HepG2 (cell line): ENCODE results near the gene BACH2. TPM values are rescaled to one million over a fixed set of nuclear protein-coding genes. Genes with fewer than 3 reads are reported as not detected.

Experiments
- ATAC-seq: fragments of 200-7000 bp; cut with Tn5 transposase; 3 replicates; pipeline ENCODE4 v1.9.1; 2020; ENCODE audit warnings: mild to moderate bottlenecking, moderate library complexity
- BruUV-seq: library from RNA; stranded (reverse); fragments of 400-500 nt; replicated peaks from 2 replicates; lab custom pipeline; 2021; lab: Mats Ljungman, UMichigan
- CTCF ChIA-PET: fragments of 300-600 bp; formaldehyde crosslinking; extraction: SDS; loops from one replicate; lab custom pipeline; 2021; ENCODE audit warnings: low total read pairs, inconsistent platforms, low intra/inter-chr PET ratio; lab: Yijun Ruan, JAX
- POLR2A ChIA-PET: fragments of 350-600 bp; sonication (Branson Sonifier 250); formaldehyde crosslinking; loops from one replicate; lab custom pipeline; 2020; ENCODE audit warnings: antibody characterized with exemption, inconsistent platforms; lab: Yijun Ruan, JAX
- DNase-seq: peaks from one replicate; pipeline ENCODE4 v3.0.0-alpha.2; 2015; ENCODE audit warnings: low spot score
- FAIRE-seq: peaks from 3 replicates; lab custom pipeline; 2011; peaks lifted over from hg19 to GRCh38; lab: Jason Lieb, UNC
- H2AFZ ChIP-seq: one replicate; pipeline ENCODE4 v1.6.1; 2011; ENCODE audit warnings: low read length, inconsistent platforms
- H3K27ac ChIP-seq: fragments of 300-600 bp; 3 replicates; pipeline ENCODE4 v1.8.0; 2011; ENCODE audit warnings: mixed run types, mild to moderate bottlenecking, mixed read lengths, low read length, inconsistent platforms; ENCODE audit not compliant: insufficient read depth; ENCODE audit errors: extremely low read length
- H3K27me3 ChIP-seq, 2 experiments: fragments of 200-600 bp in 1 of 2; 2 replicates in 1 of 2; 3 replicates in 1 of 2; pipeline versions ENCODE4 v1.6.0 to v1.8.0; 2011; ENCODE audit warnings: low read length in 2 of 2, mild to moderate bottlenecking in 2 of 2, moderate library complexity in 2 of 2, inconsistent platforms in 1 of 2; ENCODE audit not compliant: insufficient read depth in 2 of 2, control insufficient read depth in 1 of 2
- H3K36me3 ChIP-seq, 2 experiments: fragments of 200-600 bp in 1 of 2; replicated peaks in 1 of 2; 2 replicates in 1 of 2; 3 replicates in 1 of 2; pipeline versions ENCODE4 v1.5.1 to v1.8.0; 2011; ENCODE audit warnings: low read length in 2 of 2, inconsistent platforms in 1 of 2; ENCODE audit not compliant: insufficient read depth in 2 of 2, control insufficient read depth in 1 of 2
- H3K4me1 ChIP-seq: 2 replicates; pipeline ENCODE4 v1.5.1; 2012; ENCODE audit warnings: low read length, inconsistent platforms; ENCODE audit not compliant: insufficient read depth
- H3K4me2 ChIP-seq: 2 replicates; pipeline ENCODE4 v1.6.0; 2011; ENCODE audit warnings: low read depth, low read length, inconsistent platforms
- H3K4me3 ChIP-seq, 3 experiments: fragments of 200-600 bp in 1 of 3; sonication (generic), shearing (Covaris generic) in 1 of 3; replicated peaks in 1 of 3; 2 replicates each; pipeline ENCODE4 v1.5.1; 2011 to 2016; ENCODE audit warnings: low read length in 3 of 3, inconsistent platforms in 2 of 3, low read depth in 2 of 3, mild to moderate bottlenecking in 2 of 3, control low read depth in 1 of 3, mixed read lengths in 1 of 3; ENCODE audit not compliant: insufficient read depth in 1 of 3
- H3K79me2 ChIP-seq: one replicate; pipeline ENCODE4 v1.6.1; 2011; ENCODE audit warnings: low read length, inconsistent platforms; ENCODE audit not compliant: insufficient read depth
- H3K9ac ChIP-seq: 2 replicates; pipeline ENCODE4 v1.6.0; 2011; ENCODE audit warnings: mild to moderate bottlenecking, low read depth, low read length, inconsistent platforms; ENCODE audit not compliant: insufficient read depth
- H3K9me3 ChIP-seq: 2 replicates; pipeline ENCODE4 v1.5.1; 2012; ENCODE audit warnings: mild to moderate bottlenecking, low read length
- H4K20me1 ChIP-seq: 2 replicates; pipeline ENCODE4 v1.6.0; 2011; ENCODE audit warnings: inconsistent platforms, mild to moderate bottlenecking, low read length, moderate library complexity; ENCODE audit not compliant: insufficient read depth
- ATF4 ChIP-seq, 2 experiments: fragments of 450-650 bp in 1 of 2; sonication (generic) in 1 of 2; formaldehyde crosslinking; IDR thresholded peaks; 2 replicates each; pipeline versions ENCODE4 v1.5.0 to v1.8.0; 2020 to 2022; ENCODE audit warnings: mild to moderate bottlenecking in 1 of 2, missing genetic modification reagents in 1 of 2
- CEBPG ChIP-seq: IDR thresholded peaks from 2 replicates; pipeline ENCODE4 v1.6.1; 2016
- CENPT ChIP-seq: sonication (generic); formaldehyde crosslinking; IDR thresholded peaks from 2 replicates; pipeline ENCODE4 v1.8.0; 2022; ENCODE audit warnings: low read depth, mild to moderate bottlenecking, moderate library complexity, missing genetic modification reagents
- DPF2 ChIP-seq: sonication (generic); formaldehyde crosslinking; IDR thresholded peaks from 2 replicates; pipeline ENCODE4 v1.4.0; 2020; ENCODE audit warnings: mild to moderate bottlenecking, low read depth, missing genetic modification reagents, borderline replicate concordance
- EEA1 ChIP-seq: sonication (generic); formaldehyde crosslinking; IDR thresholded peaks from 2 replicates; pipeline ENCODE4 v1.5.1; 2020; ENCODE audit warnings: mild to moderate bottlenecking, missing genetic modification reagents, borderline replicate concordance
- GATAD2A ChIP-seq: IDR thresholded peaks from 2 replicates; pipeline ENCODE4 v1.6.1; 2016
- MTF1 ChIP-seq: sonication (generic); formaldehyde crosslinking; IDR thresholded peaks from 2 replicates; pipeline ENCODE4 v1.5.0; 2020; ENCODE audit warnings: missing genetic modification reagents
- NR2F1 ChIP-seq, 2 experiments: fragments of 450-650 bp in 1 of 2; formaldehyde crosslinking in 1 of 2; IDR thresholded peaks; 2 replicates each; pipeline versions ENCODE4 v1.5.0 to v1.6.1; 2016 to 2020; ENCODE audit warnings: mild to moderate bottlenecking in 1 of 2, missing compliant biosample characterization in 1 of 2, missing genetic modification reagents in 1 of 2, moderate library complexity in 1 of 2
- PPARG ChIP-seq: conservative IDR thresholded peaks from 2 replicates; pipeline ENCODE4 v1.6.1; 2016; ENCODE audit warnings: missing biosample characterization, missing genetic modification reagents
- ZMAT5 ChIP-seq: sonication (generic); formaldehyde crosslinking; IDR thresholded peaks from 2 replicates; pipeline ENCODE4 v1.5.0; 2020; ENCODE audit warnings: mild to moderate bottlenecking, low read depth, missing genetic modification reagents, borderline replicate concordance
- ZNF10 ChIP-seq: sonication (generic); formaldehyde crosslinking; IDR thresholded peaks from 2 replicates; pipeline ENCODE4 v1.4.0; 2020; ENCODE audit warnings: mild to moderate bottlenecking, low read depth, missing genetic modification reagents, borderline replicate concordance
- ZNF160 ChIP-seq: sonication (generic); formaldehyde crosslinking; IDR thresholded peaks from 2 replicates; pipeline ENCODE4 v1.8.0; 2022; ENCODE audit warnings: mild to moderate bottlenecking, inconsistent platforms, missing genetic modification reagents
- ZNF574 ChIP-seq: sonication (generic); formaldehyde crosslinking; IDR thresholded peaks from 2 replicates; pipeline ENCODE4 v1.4.0; 2020; ENCODE audit warnings: missing genetic modification reagents
- ZNF704 ChIP-seq: sonication (generic); formaldehyde crosslinking; IDR thresholded peaks from 2 replicates; pipeline ENCODE4 v1.8.1; 2023; ENCODE audit warnings: mild to moderate bottlenecking, inconsistent platforms, moderate library complexity, missing genetic modification reagents, borderline replicate concordance
- WGBS: methylation state at CpG from one replicate; pipeline ENCODE4 v1.1.6; 2017; ENCODE audit warnings: low lambda C conversion rate; 5-methylcytosine and 5-hydroxymethylcytosine counted together
- in situ Hi-C: cut with HindIII; loops from 2 replicates; pipeline ENCODE4 v1.10.0; 2017; ENCODE audit warnings: low pct_unique_long_range_greater_than_20kb; ENCODE audit not compliant: extremely low pct_ligation_motif_present
- intact Hi-C: fragments of 100-400 bp; cut with micrococcal nuclease; formaldehyde crosslinking; loops from one replicate; pipeline ENCODE4 v1.10.0; 2022; ENCODE audit not compliant: unreplicated experiment
- polyA plus RNA-seq, 8 experiments: library from polyadenylated mRNA; depleted of rRNA in 3 of 8; stranded (reverse) in 7 of 8; unstranded in 1 of 8; fragments of >200 nt; fragmentation: Illumina TruSeq in 4 of 8; extraction: Trizol in 4 of 8; gene quantifications; 2 replicates each; pipeline versions ENCODE4 v1.2.1 to v1.2.3, GENCODE V29; 2011 to 2016; ENCODE audit warnings: low read depth in 4 of 8, missing spikeins in 1 of 8, mixed read lengths in 1 of 8; ENCODE audit not compliant: insufficient read depth in 1 of 8
- total RNA-seq, 5 experiments: library from RNA; depleted of rRNA; stranded (reverse); fragments of >200 nt; fragmentation: Illumina TruSeq; extraction: Trizol; gene quantifications; 2 replicates each; pipeline ENCODE4 v1.2.3, GENCODE V29; 2016; ENCODE audit warnings: low read depth in 1 of 5

BACH2 gene
- total and polyA plus RNA-seq, 2 of the 13 experiments (the other 11 are each of a cell fraction or from before 2014, with no cell fraction given) = 0.01 TPM; not detected in 1

GRCh38 chr6:89974834-89975233, 321.8 kb downstream of the BACH2 start:
- TF ChIP-seq PPARG (no peak), CENPT (CRISPR knock-in tag) (no peak), ZNF704 (CRISPR knock-in tag) (no peak), GATAD2A (CRISPR knock-in tag) (no peak), CEBPG (CRISPR knock-in tag) (no peak), ZNF160 (no peak), ZMAT5 (CRISPR knock-in tag) (no peak), ZNF10 (no peak), ZNF574 (no peak), MTF1 (CRISPR knock-in tag) (no peak), DPF2 (no peak), EEA1 (CRISPR knock-in tag) (no peak), ATF4 (CRISPR knock-in tag; IDR thresholded peaks at IDR 0.05) (no peak), NR2F1 (CRISPR knock-in tag; IDR thresholded peaks at IDR 0.05) (no peak)
- Histone ChIP-seq H3K4me2 (no peak overlapping the region), H3K4me1 (no peaks in the 10 kb centered on the region), H3K9ac (no peak overlapping the region), H3K27me3 (peaks cover 2 to 28% of the 10 kb centered on the region in 2 experiments; a peak in 3 of 5 replicates), H3K4me3 (no peak overlapping the region), H3K79me2 (no peaks in the 10 kb centered on the region), H3K36me3 (no peaks in the 10 kb centered on the region), H2AFZ (no peak overlapping the region), H3K27ac (no peak overlapping the region), H4K20me1 (no peaks in the 10 kb centered on the region), H3K9me3 (no peaks in the 10 kb centered on the region)
- in situ Hi-C loops = no loop called here
- FAIRE-seq (no peak), ATAC-seq (no peak), DNase-seq (no peak)
- no TSS peak for BruUV-seq
- POLR2A ChIA-PET = no interaction called here
- CTCF ChIA-PET = no interaction called here
- intact Hi-C loops = loop anchor here (10.0 kb wide), 1 partner anchor 200 kb away; no protein-coding TSS in a partner anchor
- 4% methylated on average over 3 of the region's 3 CpGs for WGBS
